HUES6 (cell line): ENCODE measurements around the gene CD300LD.

Experiments
- H3K27ac ChIP-seq: 2 replicates; pipeline ENCODE4 v1.7.0; 2013; ENCODE audit warnings: low read depth, mild to moderate bottlenecking, low read length, inconsistent platforms
- H3K27me3 ChIP-seq: 2 replicates; pipeline ENCODE4 v1.6.1; 2013; ENCODE audit warnings: low read length; ENCODE audit not compliant: control insufficient read depth, insufficient read depth
- H3K36me3 ChIP-seq: 2 replicates; pipeline ENCODE4 v1.6.1; 2013; ENCODE audit warnings: low read length; ENCODE audit not compliant: control insufficient read depth, insufficient read depth
- H3K4me1 ChIP-seq: 2 replicates; pipeline ENCODE4 v1.6.1; 2013; ENCODE audit warnings: low read length; ENCODE audit not compliant: control insufficient read depth, insufficient read depth
- H3K4me3 ChIP-seq: 2 replicates; pipeline ENCODE4 v1.5.1; 2013; ENCODE audit warnings: low read depth, low read length
- H3K9ac ChIP-seq: one replicate; pipeline ENCODE4 v1.6.1; 2013; ENCODE audit warnings: mild to moderate bottlenecking, low read length
- H3K9me3 ChIP-seq: 2 replicates; pipeline ENCODE4 v1.6.1; 2013; ENCODE audit warnings: low read depth, low read length; ENCODE audit not compliant: control insufficient read depth, insufficient read depth

CD300LD gene

GRCh38 chr17:74573169-74573568, 18.9 kb downstream of the CD300LD start:
- no peak overlapping the region for H3K9ac ChIP-seq
- H3K4me3 ChIP-seq = no peak overlapping the region
- no peaks in the 10 kb centered on the region; the same call in 1 of the 2 replicates for H3K4me1 ChIP-seq
- H3K27me3 ChIP-seq = peaks cover 12% of the 10 kb centered on the region; the same call in 1 of the 2 replicates
- H3K36me3 ChIP-seq = no peaks in the 10 kb centered on the region
- no peaks in the 10 kb centered on the region for H3K9me3 ChIP-seq
- no peak overlapping the region for H3K27ac ChIP-seq

GRCh38 chr17:74571621-74572270, 20.3 kb downstream of the CD300LD start:
- Histone ChIP-seq H3K27ac (no peak overlapping the region), H3K9me3 (no peaks in the 10 kb centered on the region), H3K36me3 (no peaks in the 10 kb centered on the region), H3K9ac (no peak overlapping the region), H3K27me3 (peaks cover 12% of the 10 kb centered on the region; the same call in 1 of the 2 replicates), H3K4me3 (no peak overlapping the region), H3K4me1 (no peaks in the 10 kb centered on the region; the same call in 1 of the 2 replicates)

DNA sequence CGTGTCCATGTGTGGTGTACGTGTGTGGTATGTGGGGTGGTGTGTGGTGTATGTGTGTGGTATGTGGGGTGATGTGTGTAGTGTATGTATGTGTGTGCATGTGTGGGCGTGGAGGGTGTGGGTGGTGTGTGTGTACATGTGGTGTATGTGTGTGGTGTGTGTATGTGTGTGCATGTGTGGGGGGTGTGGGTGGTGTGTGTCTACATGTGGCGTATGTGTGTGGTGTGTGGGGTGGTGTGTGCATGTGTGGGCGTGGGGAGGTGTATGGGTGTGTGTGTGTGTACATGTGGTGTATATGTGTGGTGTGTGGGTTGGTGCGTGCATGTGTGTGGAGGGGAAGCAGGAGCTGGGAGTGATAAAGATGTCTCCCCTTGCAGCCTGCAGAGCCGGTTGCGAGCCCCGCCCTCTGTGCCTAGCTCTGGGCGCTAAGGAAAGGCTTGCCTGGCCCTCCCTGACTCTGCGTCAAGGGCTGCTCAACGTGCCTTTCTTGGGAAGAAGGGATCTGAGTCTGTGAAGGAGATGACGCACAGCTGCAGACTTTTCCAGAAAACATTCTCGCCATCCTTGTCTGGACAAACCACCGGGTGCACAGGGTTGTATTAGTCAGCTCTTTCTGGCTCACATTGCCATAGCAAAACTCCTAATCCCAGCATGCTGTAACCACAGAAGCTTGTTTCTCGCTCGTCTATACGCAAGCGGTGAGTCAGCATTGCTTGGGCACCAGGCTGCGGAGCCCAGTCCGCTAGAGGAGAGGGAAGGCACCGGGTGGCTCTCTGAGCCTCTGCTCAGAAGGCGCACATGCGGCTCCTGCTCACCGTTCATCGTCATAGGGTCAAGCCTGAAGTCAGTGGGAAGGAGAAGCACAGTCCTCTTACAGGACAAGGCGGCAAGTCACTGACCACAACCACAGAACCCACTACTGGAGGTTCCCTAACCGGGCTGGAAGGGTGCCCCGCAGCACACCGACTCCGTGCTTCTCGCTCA, 22.8 kb downstream of the CD300LD start:
- H3K9ac ChIP-seq = no peak overlapping the region

DNA sequence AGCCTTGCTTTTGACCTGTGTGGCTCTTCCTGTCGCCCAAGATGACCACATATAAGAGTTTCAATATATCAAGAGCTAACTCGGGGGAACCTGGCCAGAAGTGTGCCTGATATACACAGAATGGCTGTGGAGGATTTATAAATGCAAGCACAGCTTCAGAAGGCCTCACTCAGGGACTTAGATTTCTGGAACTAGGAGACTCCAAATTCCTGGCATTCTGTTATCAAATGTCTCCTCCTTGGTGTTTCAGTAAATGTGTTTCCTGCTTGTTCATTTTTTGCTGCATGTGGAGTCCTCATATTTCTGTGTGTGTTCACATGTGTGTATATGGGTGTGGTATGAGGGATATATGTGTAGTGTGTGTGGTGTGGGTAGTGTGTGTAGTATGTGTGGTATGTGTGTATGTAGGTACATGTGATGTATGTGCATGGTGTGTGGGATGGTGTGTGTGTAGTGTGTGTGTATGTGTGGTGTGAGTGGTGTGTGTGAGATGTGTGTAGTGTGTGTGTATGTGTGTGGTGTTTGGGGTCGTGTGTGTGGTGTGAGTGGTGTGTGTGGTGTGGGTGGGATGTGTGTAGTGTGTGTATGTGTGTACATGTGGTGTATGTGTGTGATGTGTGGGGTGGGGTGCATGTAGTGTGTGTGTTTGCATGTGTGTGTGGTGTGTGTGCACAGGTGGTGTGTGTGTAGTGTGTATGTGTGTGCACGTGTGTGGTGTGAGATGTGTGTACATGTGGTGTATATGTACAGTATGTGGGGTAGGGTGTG, 23.8 kb downstream of the CD300LD start:
- H3K4me3 ChIP-seq = no peak overlapping the region
- H3K9ac ChIP-seq = no peak overlapping the region
- H3K9me3 ChIP-seq = no peaks in the 10 kb centered on the region
- H3K4me1 ChIP-seq = peaks cover 2% of the 10 kb centered on the region; the same call in 1 of the 2 replicates
- no peaks in the 10 kb centered on the region for H3K36me3 ChIP-seq
- H3K27ac ChIP-seq = no peak overlapping the region
- no peaks in the 10 kb centered on the region; the same call in 1 of the 2 replicates for H3K27me3 ChIP-seq

More for the DNA sequence above, 22.8 kb downstream of the CD300LD start:
- Histone ChIP-seq H3K9me3 (no peaks in the 10 kb centered on the region), H3K4me3 (no peak overlapping the region), H3K36me3 (no peaks in the 10 kb centered on the region), H3K4me1 (peaks cover 2% of the 10 kb centered on the region; the same call in 1 of the 2 replicates), H3K27me3 (peaks cover 6% of the 10 kb centered on the region; the same call in 1 of the 2 replicates), H3K27ac (no peak overlapping the region)

DNA sequence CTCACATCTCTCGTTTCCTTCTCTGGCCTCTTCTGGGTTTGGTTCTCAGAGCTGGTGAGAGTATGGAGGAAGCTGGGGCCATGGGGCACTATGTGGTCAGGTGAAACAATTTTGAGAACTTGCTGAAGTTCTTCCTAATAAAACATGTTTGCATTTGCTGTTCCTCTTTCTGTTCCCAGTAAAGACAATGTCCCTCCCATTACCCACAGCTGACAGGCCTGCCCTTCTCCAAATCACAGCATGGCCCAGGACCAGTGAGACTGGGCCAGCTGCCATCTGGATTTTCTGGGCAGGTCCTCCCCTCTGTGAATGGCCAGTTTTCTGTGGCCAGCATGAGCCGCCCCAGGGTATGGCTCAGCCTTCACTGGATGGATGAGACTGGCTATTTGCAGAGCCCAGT, 24.7 kb downstream of the CD300LD start, which contains the start of gene CD300H:
TSS of gene CD300H (minus strand) at position 113 of the 400 bp plus-strand sequence.
- H3K4me1 ChIP-seq = peaks cover 2% of the 10 kb centered on the region; the same call in 1 of the 2 replicates
- H3K27me3 ChIP-seq = no peaks in the 10 kb centered on the region; the same call in 1 of the 2 replicates
- H3K36me3 ChIP-seq = no peaks in the 10 kb centered on the region
- no peak within 1 kb of the TSS for H3K9ac ChIP-seq
- H3K27ac ChIP-seq = no peak within 1 kb of the TSS
- no peaks in the 10 kb centered on the region for H3K9me3 ChIP-seq
- H3K4me3 ChIP-seq = no peak within 1 kb of the TSS

- peaks cover 2% of the 10 kb centered on the region; the same call in 1 of the 2 replicates for H3K4me1 ChIP-seq
- H3K27me3 ChIP-seq = peaks cover 2% of the 10 kb centered on the region; the same call in 1 of the 2 replicates
These were observed 25.8 kb downstream of the CD300LD start for GRCh38 chr17:74566132-74566753.

GRCh38 chr17:74565126-74565525, 27.0 kb downstream of the CD300LD start:
- Histone ChIP-seq H3K4me3 (no peak overlapping the region), H3K4me1 (peaks cover 2% of the 10 kb centered on the region; the same call in 1 of the 2 replicates), H3K9me3 (no peaks in the 10 kb centered on the region), H3K27ac (no peak overlapping the region), H3K36me3 (no peaks in the 10 kb centered on the region), H3K9ac (no peak overlapping the region), H3K27me3 (peaks cover 10% of the 10 kb centered on the region; the same call in 1 of the 2 replicates)

More at GRCh38 chr17:74566132-74566753, 25.8 kb downstream of the CD300LD start:
- no peaks in the 10 kb centered on the region for H3K9me3 ChIP-seq
- no peaks in the 10 kb centered on the region for H3K36me3 ChIP-seq
- no peak overlapping the region for H3K4me3 ChIP-seq
- H3K9ac ChIP-seq = no peak overlapping the region
- no peak overlapping the region for H3K27ac ChIP-seq

- H3K36me3 ChIP-seq = no peaks in the 10 kb centered on the region
- no peak overlapping the region for H3K27ac ChIP-seq
- 0 out of 2 replicates have a peak, but pooled peaks cover 2% of the 10 kb centered on the region for H3K9me3 ChIP-seq
- H3K9ac ChIP-seq = no peak overlapping the region
- peaks cover 10% of the 10 kb centered on the region; the same call in 1 of the 2 replicates for H3K27me3 ChIP-seq
- H3K4me1 ChIP-seq = peaks cover 2% of the 10 kb centered on the region; the same call in 1 of the 2 replicates
- no peak overlapping the region for H3K4me3 ChIP-seq
These were observed 28.7 kb downstream of the CD300LD start for GRCh38 chr17:74563358-74563757.

DNA sequence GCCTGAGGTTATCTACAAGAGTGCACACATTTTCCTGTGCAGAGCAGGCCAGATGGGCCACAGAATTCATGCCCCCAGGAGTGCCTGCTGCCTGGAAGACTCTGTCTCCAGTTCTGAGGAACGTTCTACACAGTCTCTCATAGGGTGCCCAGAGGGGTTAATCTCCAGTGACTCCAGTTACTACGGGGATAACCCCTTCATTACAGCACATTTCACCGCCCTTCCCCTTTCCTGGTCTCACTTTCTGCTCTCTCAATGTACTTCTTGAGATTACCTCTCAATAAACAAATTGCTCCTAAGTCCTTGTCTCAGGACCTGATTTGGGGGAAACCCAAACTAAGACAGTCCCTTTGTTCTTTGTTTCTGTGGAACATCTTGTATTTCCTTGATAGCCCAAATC, 30.5 kb downstream of the CD300LD start:
- H3K4me1 ChIP-seq = peaks cover 2% of the 10 kb centered on the region; the same call in 1 of the 2 replicates

More for the DNA sequence above, 30.5 kb downstream of the CD300LD start:
- Histone ChIP-seq H3K36me3 (no peaks in the 10 kb centered on the region), H3K4me3 (no peak overlapping the region), H3K9ac (no peak overlapping the region), H3K27ac (no peak overlapping the region), H3K27me3 (peaks cover 10% of the 10 kb centered on the region; the same call in 1 of the 2 replicates), H3K9me3 (peaks cover 16% of the 10 kb centered on the region)
